HepG2 (cell line): Measurements from ENCODE around the gene SCN9A. TPM values are rescaled to one million over a fixed set of nuclear protein-coding genes. Genes with fewer than 3 reads are reported as not detected.

Experiments
- ATAC-seq: fragments of 200-7000 bp; cut with Tn5 transposase; 3 replicates; pipeline ENCODE4 v1.9.1; 2020; ENCODE audit warnings: mild to moderate bottlenecking, moderate library complexity
- BruUV-seq: library from RNA; stranded (reverse); fragments of 400-500 nt; replicated peaks from 2 replicates; lab custom pipeline; 2021; lab: Mats Ljungman, UMichigan
- CTCF ChIA-PET: fragments of 300-600 bp; formaldehyde crosslinking; extraction: SDS; loops from one replicate; lab custom pipeline; 2021; ENCODE audit warnings: low total read pairs, inconsistent platforms, low intra/inter-chr PET ratio; lab: Yijun Ruan, JAX
- POLR2A ChIA-PET: fragments of 350-600 bp; sonication (Branson Sonifier 250); formaldehyde crosslinking; loops from one replicate; lab custom pipeline; 2020; ENCODE audit warnings: antibody characterized with exemption, inconsistent platforms; lab: Yijun Ruan, JAX
- DNase-seq: peaks from one replicate; pipeline ENCODE4 v3.0.0-alpha.2; 2015; ENCODE audit warnings: low spot score
- FAIRE-seq: peaks from 3 replicates; lab custom pipeline; 2011; peaks lifted over from hg19 to GRCh38; lab: Jason Lieb, UNC
- H2AFZ ChIP-seq: one replicate; pipeline ENCODE4 v1.6.1; 2011; ENCODE audit warnings: low read length, inconsistent platforms
- H3K27ac ChIP-seq: fragments of 300-600 bp; 3 replicates; pipeline ENCODE4 v1.8.0; 2011; ENCODE audit warnings: mixed run types, mild to moderate bottlenecking, mixed read lengths, low read length, inconsistent platforms; ENCODE audit not compliant: insufficient read depth; ENCODE audit errors: extremely low read length
- H3K27me3 ChIP-seq, 2 experiments: fragments of 200-600 bp in 1 of 2; 2 replicates in 1 of 2; 3 replicates in 1 of 2; pipeline versions ENCODE4 v1.6.0 to v1.8.0; 2011; ENCODE audit warnings: low read length in 2 of 2, mild to moderate bottlenecking in 2 of 2, moderate library complexity in 2 of 2, inconsistent platforms in 1 of 2; ENCODE audit not compliant: insufficient read depth in 2 of 2, control insufficient read depth in 1 of 2
- H3K36me3 ChIP-seq, 2 experiments: fragments of 200-600 bp in 1 of 2; replicated peaks in 1 of 2; 2 replicates in 1 of 2; 3 replicates in 1 of 2; pipeline versions ENCODE4 v1.5.1 to v1.8.0; 2011; ENCODE audit warnings: low read length in 2 of 2, inconsistent platforms in 1 of 2; ENCODE audit not compliant: insufficient read depth in 2 of 2, control insufficient read depth in 1 of 2
- H3K4me1 ChIP-seq: 2 replicates; pipeline ENCODE4 v1.5.1; 2012; ENCODE audit warnings: low read length, inconsistent platforms; ENCODE audit not compliant: insufficient read depth
- H3K4me2 ChIP-seq: 2 replicates; pipeline ENCODE4 v1.6.0; 2011; ENCODE audit warnings: low read depth, low read length, inconsistent platforms
- H3K4me3 ChIP-seq, 3 experiments: fragments of 200-600 bp in 1 of 3; sonication (generic), shearing (Covaris generic) in 1 of 3; replicated peaks in 1 of 3; 2 replicates each; pipeline ENCODE4 v1.5.1; 2011 to 2016; ENCODE audit warnings: low read length in 3 of 3, inconsistent platforms in 2 of 3, low read depth in 2 of 3, mild to moderate bottlenecking in 2 of 3, control low read depth in 1 of 3, mixed read lengths in 1 of 3; ENCODE audit not compliant: insufficient read depth in 1 of 3
- H3K79me2 ChIP-seq: one replicate; pipeline ENCODE4 v1.6.1; 2011; ENCODE audit warnings: low read length, inconsistent platforms; ENCODE audit not compliant: insufficient read depth
- H3K9ac ChIP-seq: 2 replicates; pipeline ENCODE4 v1.6.0; 2011; ENCODE audit warnings: mild to moderate bottlenecking, low read depth, low read length, inconsistent platforms; ENCODE audit not compliant: insufficient read depth
- H3K9me3 ChIP-seq: 2 replicates; pipeline ENCODE4 v1.5.1; 2012; ENCODE audit warnings: mild to moderate bottlenecking, low read length
- H4K20me1 ChIP-seq: 2 replicates; pipeline ENCODE4 v1.6.0; 2011; ENCODE audit warnings: inconsistent platforms, mild to moderate bottlenecking, low read length, moderate library complexity; ENCODE audit not compliant: insufficient read depth
- ETV5 ChIP-seq: IDR thresholded peaks from 2 replicates; pipeline ENCODE4 v1.6.1; 2018; ENCODE audit warnings: missing biosample characterization, missing genetic modification reagents, inconsistent platforms, borderline replicate concordance
- NCOA1 ChIP-seq: sonication (generic); formaldehyde crosslinking; IDR thresholded peaks from 2 replicates; pipeline ENCODE4 v1.9.0; 2021; ENCODE audit warnings: missing genetic modification reagents
- NR2F1 ChIP-seq, 2 experiments: fragments of 450-650 bp in 1 of 2; formaldehyde crosslinking in 1 of 2; IDR thresholded peaks; 2 replicates each; pipeline versions ENCODE4 v1.5.0 to v1.6.1; 2016 to 2020; ENCODE audit warnings: mild to moderate bottlenecking in 1 of 2, missing compliant biosample characterization in 1 of 2, missing genetic modification reagents in 1 of 2, moderate library complexity in 1 of 2
- SIX1 ChIP-seq: sonication (generic); formaldehyde crosslinking; IDR thresholded peaks from 2 replicates; pipeline ENCODE4 v1.4.0; 2020; ENCODE audit warnings: missing genetic modification reagents, borderline replicate concordance
- TAF15 ChIP-seq: fragments of 200-400 bp; formaldehyde crosslinking; IDR thresholded peaks from one replicate; pipeline ENCODE4 v1.6.1; 2018; ENCODE audit warnings: mild to moderate bottlenecking, low read depth, low read length; ENCODE audit not compliant: poor library complexity, severe bottlenecking
- U2AF1 ChIP-seq: fragments of 200-400 bp; formaldehyde crosslinking; optimal IDR thresholded peaks from 2 replicates; pipeline ENCODE3; 2017; ENCODE audit warnings: mild to moderate bottlenecking, low read depth, low read length
- ZEB1 ChIP-seq: IDR thresholded peaks from 2 replicates; pipeline ENCODE4 v1.6.1; 2012; ENCODE audit warnings: mild to moderate bottlenecking, low read depth, inconsistent platforms; ENCODE audit not compliant: insufficient replicate concordance
- ZFP62 ChIP-seq: sonication (generic); formaldehyde crosslinking; IDR thresholded peaks from 2 replicates; pipeline ENCODE4 v1.4.0; 2020; ENCODE audit warnings: missing genetic modification reagents
- ZMYM4 ChIP-seq: sonication (generic); formaldehyde crosslinking; IDR thresholded peaks from 2 replicates; pipeline ENCODE4 v1.8.1; 2023; ENCODE audit warnings: mild to moderate bottlenecking, missing genetic modification reagents
- ZNF17 ChIP-seq: sonication (generic); formaldehyde crosslinking; IDR thresholded peaks from 2 replicates; pipeline ENCODE4 v1.5.0; 2020; ENCODE audit warnings: mild to moderate bottlenecking, missing genetic modification reagents
- ZNF367 ChIP-seq: sonication (generic); formaldehyde crosslinking; IDR thresholded peaks from 2 replicates; pipeline ENCODE4 v1.4.0; 2020; ENCODE audit warnings: missing genetic modification reagents, borderline replicate concordance
- ZNF772 ChIP-seq: sonication (generic); formaldehyde crosslinking; IDR thresholded peaks from 2 replicates; pipeline ENCODE4 v1.5.0; 2020; ENCODE audit warnings: mild to moderate bottlenecking, missing genetic modification reagents
- ZSCAN25 ChIP-seq: sonication (generic); formaldehyde crosslinking; IDR thresholded peaks from 2 replicates; pipeline ENCODE4 v1.8.0; 2022; ENCODE audit warnings: mild to moderate bottlenecking, missing genetic modification reagents
- WGBS: methylation state at CpG from one replicate; pipeline ENCODE4 v1.1.6; 2017; ENCODE audit warnings: low lambda C conversion rate; 5-methylcytosine and 5-hydroxymethylcytosine counted together
- in situ Hi-C: cut with HindIII; loops from 2 replicates; pipeline ENCODE4 v1.10.0; 2017; ENCODE audit warnings: low pct_unique_long_range_greater_than_20kb; ENCODE audit not compliant: extremely low pct_ligation_motif_present
- intact Hi-C: fragments of 100-400 bp; cut with micrococcal nuclease; formaldehyde crosslinking; loops from one replicate; pipeline ENCODE4 v1.10.0; 2022; ENCODE audit not compliant: unreplicated experiment
- polyA plus RNA-seq, 8 experiments: library from polyadenylated mRNA; depleted of rRNA in 3 of 8; stranded (reverse) in 7 of 8; unstranded in 1 of 8; fragments of >200 nt; fragmentation: Illumina TruSeq in 4 of 8; extraction: Trizol in 4 of 8; gene quantifications; 2 replicates each; pipeline versions ENCODE4 v1.2.1 to v1.2.3, GENCODE V29; 2011 to 2016; ENCODE audit warnings: low read depth in 4 of 8, missing spikeins in 1 of 8, mixed read lengths in 1 of 8; ENCODE audit not compliant: insufficient read depth in 1 of 8
- total RNA-seq, 5 experiments: library from RNA; depleted of rRNA; stranded (reverse); fragments of >200 nt; fragmentation: Illumina TruSeq; extraction: Trizol; gene quantifications; 2 replicates each; pipeline ENCODE4 v1.2.3, GENCODE V29; 2016; ENCODE audit warnings: low read depth in 1 of 5
- TF ChIP-seq, protein P1 (sequence below): sonication (generic); formaldehyde crosslinking; IDR thresholded peaks from 2 replicates; pipeline ENCODE4 v1.4.0; 2020; ENCODE audit warnings: missing genetic modification reagents

SCN9A gene
- total and polyA plus RNA-seq, 2 of the 13 experiments (the other 11 are each of a cell fraction or from before 2014, with no cell fraction given): 15.3 to 24.3 TPM

DNA sequence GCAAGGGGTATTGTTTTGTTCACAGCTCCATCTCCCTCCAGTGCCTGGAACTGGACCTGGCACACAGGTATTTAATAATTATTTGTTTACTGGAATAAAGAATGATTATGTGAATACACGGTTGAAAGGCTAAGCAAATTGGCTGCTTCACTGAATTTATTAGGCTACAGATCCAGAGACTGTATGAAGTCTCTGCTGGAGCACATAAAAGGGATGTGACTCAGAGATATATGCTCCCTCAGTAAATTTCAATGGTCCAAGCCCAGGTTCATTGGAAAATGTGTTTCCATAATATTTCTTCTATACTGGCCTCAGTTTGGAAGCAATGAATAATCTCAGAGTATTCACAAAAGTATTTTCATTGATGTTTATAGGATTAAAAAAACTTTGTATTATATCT lies 126.4 kb downstream of the SCN9A start:
- Histone ChIP-seq H3K27me3 (no peaks in the 10 kb centered on the region), H3K9ac (no peak overlapping the region), H3K27ac (no peak overlapping the region), H4K20me1 (no peaks in the 10 kb centered on the region), H3K4me2 (no peak overlapping the region), H3K9me3 (no peaks in the 10 kb centered on the region), H3K4me1 (0 out of 2 replicates have a peak, but pooled peaks cover 6% of the 10 kb centered on the region), H3K36me3 (no peaks in the 10 kb centered on the region), H3K79me2 (no peaks in the 10 kb centered on the region), H2AFZ (no peak overlapping the region), H3K4me3 (no peak overlapping the region)
- ChIA-PET POLR2A (no interaction called here), CTCF (no interaction called here)
- in situ Hi-C loops: no loop called here
- no peak for FAIRE-seq
- TF ChIP-seq ETV5 (CRISPR knock-in tag): no peak
- no peak for TF ChIP-seq ZNF17 (CRISPR knock-in tag)
- no peak for TF ChIP-seq NR2F1 (CRISPR knock-in tag; IDR thresholded peaks at IDR 0.05)
- TF ChIP-seq, protein P1, sequence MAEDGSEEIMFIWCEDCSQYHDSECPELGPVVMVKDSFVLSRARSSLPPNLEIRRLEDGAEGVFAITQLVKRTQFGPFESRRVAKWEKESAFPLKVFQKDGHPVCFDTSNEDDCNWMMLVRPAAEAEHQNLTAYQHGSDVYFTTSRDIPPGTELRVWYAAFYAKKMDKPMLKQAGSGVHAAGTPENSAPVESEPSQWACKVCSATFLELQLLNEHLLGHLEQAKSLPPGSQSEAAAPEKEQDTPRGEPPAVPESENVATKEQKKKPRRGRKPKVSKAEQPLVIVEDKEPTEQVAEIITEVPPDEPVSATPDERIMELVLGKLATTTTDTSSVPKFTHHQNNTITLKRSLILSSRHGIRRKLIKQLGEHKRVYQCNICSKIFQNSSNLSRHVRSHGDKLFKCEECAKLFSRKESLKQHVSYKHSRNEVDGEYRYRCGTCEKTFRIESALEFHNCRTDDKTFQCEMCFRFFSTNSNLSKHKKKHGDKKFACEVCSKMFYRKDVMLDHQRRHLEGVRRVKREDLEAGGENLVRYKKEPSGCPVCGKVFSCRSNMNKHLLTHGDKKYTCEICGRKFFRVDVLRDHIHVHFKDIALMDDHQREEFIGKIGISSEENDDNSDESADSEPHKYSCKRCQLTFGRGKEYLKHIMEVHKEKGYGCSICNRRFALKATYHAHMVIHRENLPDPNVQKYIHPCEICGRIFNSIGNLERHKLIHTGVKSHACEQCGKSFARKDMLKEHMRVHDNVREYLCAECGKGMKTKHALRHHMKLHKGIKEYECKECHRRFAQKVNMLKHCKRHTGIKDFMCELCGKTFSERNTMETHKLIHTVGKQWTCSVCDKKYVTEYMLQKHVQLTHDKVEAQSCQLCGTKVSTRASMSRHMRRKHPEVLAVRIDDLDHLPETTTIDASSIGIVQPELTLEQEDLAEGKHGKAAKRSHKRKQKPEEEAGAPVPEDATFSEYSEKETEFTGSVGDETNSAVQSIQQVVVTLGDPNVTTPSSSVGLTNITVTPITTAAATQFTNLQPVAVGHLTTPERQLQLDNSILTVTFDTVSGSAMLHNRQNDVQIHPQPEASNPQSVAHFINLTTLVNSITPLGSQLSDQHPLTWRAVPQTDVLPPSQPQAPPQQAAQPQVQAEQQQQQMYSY: no peak
- no peak for TF ChIP-seq U2AF1
- no peak for TF ChIP-seq ZNF772 (CRISPR knock-in tag)
- no peak for TF ChIP-seq ZNF367 (CRISPR knock-in tag)
- TF ChIP-seq ZSCAN25 (CRISPR knock-in tag): no peak
- TF ChIP-seq TAF15: no peak
- TF ChIP-seq ZEB1: no peak
- TF ChIP-seq NCOA1 (CRISPR knock-in tag): no peak
- no peak for TF ChIP-seq ZMYM4 (CRISPR knock-in tag)
- no peak for TF ChIP-seq SIX1
- TF ChIP-seq ZFP62 (CRISPR knock-in tag): no peak
- intact Hi-C loops: no loop called here
- no TSS peak for BruUV-seq
- DNase-seq: no peak
- ATAC-seq: no peak
- 88% methylated on average over 1 of the region's 1 CpG for WGBS
